Osteocyte (in vitro differentiated cells): ENCODE measurements around the gene GPRC5D. TPM values are rescaled to one million over a fixed set of nuclear protein-coding genes. Genes with fewer than 3 reads are reported as not detected.

Experiments used
- DNase-seq: peaks from one replicate; pipeline ENCODE4 v3.0.0; 2021; ENCODE audit warnings: mixed read lengths; ENCODE audit not compliant: unreplicated experiment; ENCODE audit errors: extremely low spot score
- H3K27ac Mint-ChIP-seq: one replicate; pipeline ENCODE4 v1.8.0; 2021; ENCODE audit warnings: mild to moderate bottlenecking, mixed read lengths; ENCODE audit not compliant: unreplicated experiment
- H3K27me3 Mint-ChIP-seq: one replicate; pipeline ENCODE4 v1.8.0; 2021; ENCODE audit warnings: mixed read lengths; ENCODE audit not compliant: unreplicated experiment
- H3K36me3 Mint-ChIP-seq: one replicate; pipeline ENCODE4 v1.8.0; 2021; ENCODE audit warnings: mixed read lengths; ENCODE audit not compliant: unreplicated experiment
- H3K4me1 Mint-ChIP-seq: one replicate; pipeline ENCODE4 v1.8.0; 2021; ENCODE audit warnings: mixed read lengths; ENCODE audit not compliant: unreplicated experiment
- H3K4me3 Mint-ChIP-seq: one replicate; pipeline ENCODE4 v1.8.0; 2021; ENCODE audit warnings: mild to moderate bottlenecking, moderate library complexity, mixed read lengths; ENCODE audit not compliant: unreplicated experiment
- H3K9me3 Mint-ChIP-seq: one replicate; pipeline ENCODE4 v1.8.0; 2021; ENCODE audit warnings: mixed read lengths; ENCODE audit not compliant: unreplicated experiment
- CTCF ChIP-seq: fragments of 200-600 bp; sonication (generic); IDR thresholded peaks from 2 replicates; pipeline ENCODE4 v1.5.0; 2021; ENCODE audit warnings: antibody characterized with exemption, mild to moderate bottlenecking, moderate library complexity
- total RNA-seq: library from RNA; stranded (reverse); gene quantifications from 2 replicates; pipeline ENCODE4 v1.2.1, GENCODE V29; 2021

Gene GPRC5D
- total RNA-seq, 1 donor from 2014 or later: not detected

- Mint-ChIP-seq H3K4me3 (no peak overlapping the region), H3K27ac (no peak overlapping the region), H3K27me3 (no peaks in the 10 kb centered on the region), H3K4me1 (no peaks in the 10 kb centered on the region), H3K36me3 (no peaks in the 10 kb centered on the region), H3K9me3 (no peaks in the 10 kb centered on the region)
- TF ChIP-seq CTCF: no peak
- DNase-seq: no peak
Observed at GRCh38 chr12:12939888-12940287, 12.1 kb downstream of the GPRC5D start.

- no peaks in the 10 kb centered on the region for H3K9me3 Mint-ChIP-seq
- no peaks in the 10 kb centered on the region for H3K36me3 Mint-ChIP-seq
- DNase-seq: no peak
- H3K4me1 Mint-ChIP-seq: no peaks in the 10 kb centered on the region
- H3K4me3 Mint-ChIP-seq: no peak overlapping the region
- H3K27ac Mint-ChIP-seq: no peak overlapping the region
- no peak for TF ChIP-seq CTCF
- H3K27me3 Mint-ChIP-seq: no peaks in the 10 kb centered on the region
Observed at GRCh38 chr12:12938541-12938940, 13.4 kb downstream of the GPRC5D start.

- Mint-ChIP-seq H3K36me3 (no peaks in the 10 kb centered on the region), H3K4me3 (no peak overlapping the region), H3K27ac (no peak overlapping the region), H3K9me3 (no peaks in the 10 kb centered on the region), H3K27me3 (no peaks in the 10 kb centered on the region), H3K4me1 (no peaks in the 10 kb centered on the region)
- peak; percentile 64 for DNase-seq
- no peak for TF ChIP-seq CTCF
Observed at GRCh38 chr12:12936983-12937491, 14.9 kb downstream of the GPRC5D start.

- DNase-seq: no peak
Observed at GRCh38 chr12:12934556-12934955, 17.4 kb downstream of the GPRC5D start.

GRCh38 chr12:12933742-12934141, 18.2 kb downstream of the GPRC5D start:
- Mint-ChIP-seq H3K27me3 (no peaks in the 10 kb centered on the region), H3K36me3 (peaks cover 2% of the 10 kb centered on the region), H3K9me3 (peaks cover 5% of the 10 kb centered on the region), H3K27ac (no peak overlapping the region), H3K4me3 (no peak overlapping the region), H3K4me1 (no peaks in the 10 kb centered on the region)
- TF ChIP-seq CTCF: no peak
- no peak for DNase-seq

More at GRCh38 chr12:12934556-12934955, 17.4 kb downstream of the GPRC5D start:
- no peak overlapping the region for H3K4me3 Mint-ChIP-seq
- TF ChIP-seq CTCF: no peak
- peaks cover 5% of the 10 kb centered on the region for H3K9me3 Mint-ChIP-seq
- H3K27me3 Mint-ChIP-seq: no peaks in the 10 kb centered on the region
- no peaks in the 10 kb centered on the region for H3K4me1 Mint-ChIP-seq
- H3K27ac Mint-ChIP-seq: no peak overlapping the region
- H3K36me3 Mint-ChIP-seq: peaks cover 2% of the 10 kb centered on the region
